ENCODE measurements around the gene RGS9.
"Not testable (repeated sequence)": the region's sequence is repeated elsewhere in the genome, so short reads cannot be mapped to it uniquely, and the experiment has no call there.

Gene RGS9

DNA sequence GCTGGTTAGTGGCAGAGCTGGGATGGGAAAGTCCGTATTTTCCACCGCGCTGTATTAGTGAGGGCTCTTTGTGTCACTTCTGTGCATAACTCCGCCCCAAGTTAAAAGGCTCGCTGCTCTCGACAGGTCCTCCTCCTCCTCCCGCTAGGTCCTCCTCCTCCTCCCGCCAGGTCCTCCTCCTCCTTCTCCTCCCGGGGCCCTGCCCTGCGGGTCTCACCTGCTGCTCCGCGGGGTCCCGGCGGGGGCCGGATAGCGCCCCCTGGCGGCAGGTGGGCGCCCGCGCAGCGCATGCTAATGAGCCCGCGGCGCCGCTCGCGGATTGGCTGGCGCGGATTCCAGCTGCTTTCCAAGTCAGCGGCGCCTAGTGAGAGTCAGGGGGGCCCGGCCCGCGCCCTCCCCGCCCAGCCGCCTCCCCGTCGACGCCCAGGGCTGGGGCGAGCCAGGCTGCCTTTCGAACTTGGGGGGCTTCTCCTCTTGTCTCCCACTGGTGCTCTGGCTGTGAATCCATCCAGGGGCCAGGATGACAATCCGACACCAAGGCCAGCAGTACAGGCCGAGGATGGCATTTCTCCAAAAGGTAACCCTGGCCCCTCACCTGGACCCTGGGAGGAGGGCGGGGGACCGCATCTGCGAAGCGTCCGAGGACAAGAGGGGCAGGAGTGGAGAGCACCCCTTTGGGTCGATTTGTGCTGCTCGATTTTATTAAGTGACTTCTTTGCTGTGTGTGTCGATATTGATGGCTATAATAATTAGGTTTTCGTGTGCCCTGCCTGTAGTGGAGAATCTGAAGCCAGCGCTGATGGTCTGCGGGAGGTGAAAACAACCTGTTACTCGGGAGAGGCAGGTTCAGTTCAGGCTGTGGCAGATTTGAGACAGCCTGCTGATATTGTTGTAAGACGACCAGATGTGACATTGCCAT, at the start of gene RGS9:
Gene RGS9, plus strand, starts transcription at position 350 of the 919 bp plus-strand sequence. Its CDS starts 171 bp downstream, at position 521.
- H3K27ac ChIP-seq (ENCODE audit: low read length): no peak within 1 kb of the TSS
- H3K9me3 ChIP-seq (ENCODE audit: control insufficient read depth in 2 of 2, low read length in 2 of 2): no peaks in the 10 kb centered on the region
- no peaks in the 10 kb centered on the region for H3K36me3 ChIP-seq (ENCODE audit: control insufficient read depth in 2 of 2, insufficient read depth in 2 of 2, low read length in 2 of 2)
- peak within 1 kb of the TSS; percentile 78 to 79 for H3K9ac ChIP-seq (ENCODE audit: low read length in 2 of 2)
- peaks cover 0 to 4% of the 10 kb centered on the region in 2 donors for H3K27me3 ChIP-seq (ENCODE audit: control insufficient read depth in 1 of 2, insufficient read depth in 2 of 2, low read length in 2 of 2)
- peak within 1 kb of the TSS; percentile 81 to 83 for H3K4me3 ChIP-seq (ENCODE audit: low read length in 2 of 2)
- peaks cover 11% of the 10 kb centered on the region for H3K4me1 ChIP-seq (ENCODE audit: control insufficient read depth, insufficient read depth, low read length)

DNA sequence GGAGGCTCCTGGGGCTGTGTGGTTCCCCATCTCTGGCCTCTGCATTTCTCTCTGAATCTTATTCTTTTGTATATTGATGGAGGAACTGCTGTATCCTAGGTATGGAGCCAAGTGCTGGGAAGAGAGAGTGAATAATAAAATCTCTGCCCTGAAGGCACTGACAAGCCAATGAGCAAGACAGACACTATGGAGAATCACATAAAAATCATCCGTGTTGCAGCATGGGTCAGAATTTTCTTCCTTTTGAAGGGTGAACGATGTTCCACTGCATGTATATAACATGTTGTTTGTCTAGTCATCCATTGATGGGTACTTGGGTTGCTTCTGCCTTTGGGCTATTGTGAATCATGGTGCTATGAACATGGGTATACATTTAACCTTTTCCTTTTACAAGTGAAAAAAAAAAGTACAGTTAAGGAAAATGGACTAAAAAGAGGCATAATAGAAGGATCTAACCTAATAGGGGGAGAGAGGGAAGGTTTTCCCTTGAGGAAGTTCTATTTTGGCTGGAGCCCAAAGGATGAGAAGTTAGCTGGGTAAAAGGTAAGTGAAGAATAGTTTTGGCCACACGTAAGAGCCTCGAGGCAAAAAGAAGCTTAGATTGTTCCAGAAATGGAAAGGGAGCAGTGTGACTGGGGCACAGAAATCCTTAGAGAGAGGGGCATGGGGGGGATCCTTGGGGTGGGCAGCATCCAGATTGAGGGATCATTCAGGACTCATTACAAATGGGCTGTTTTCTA, 48.4 kb upstream of the RGS9 start:
- Histone ChIP-seq H3K27me3 (ENCODE audit: control insufficient read depth in 1 of 2, insufficient read depth in 2 of 2, low read length in 2 of 2) (no peaks in the 10 kb centered on the region), H3K9me3 (ENCODE audit: control insufficient read depth in 2 of 2, low read length in 2 of 2) (no peaks in the 10 kb centered on the region), H3K4me3 (ENCODE audit: low read length in 2 of 2) (no peak overlapping the region), H3K4me1 (ENCODE audit: control insufficient read depth, insufficient read depth, low read length) (no peaks in the 10 kb centered on the region), H3K9ac (ENCODE audit: low read length in 2 of 2) (no peak overlapping the region), H3K36me3 (ENCODE audit: control insufficient read depth in 2 of 2, insufficient read depth in 2 of 2, low read length in 2 of 2) (no peaks in the 10 kb centered on the region), H3K27ac (ENCODE audit: low read length) (no peak overlapping the region)

DNA sequence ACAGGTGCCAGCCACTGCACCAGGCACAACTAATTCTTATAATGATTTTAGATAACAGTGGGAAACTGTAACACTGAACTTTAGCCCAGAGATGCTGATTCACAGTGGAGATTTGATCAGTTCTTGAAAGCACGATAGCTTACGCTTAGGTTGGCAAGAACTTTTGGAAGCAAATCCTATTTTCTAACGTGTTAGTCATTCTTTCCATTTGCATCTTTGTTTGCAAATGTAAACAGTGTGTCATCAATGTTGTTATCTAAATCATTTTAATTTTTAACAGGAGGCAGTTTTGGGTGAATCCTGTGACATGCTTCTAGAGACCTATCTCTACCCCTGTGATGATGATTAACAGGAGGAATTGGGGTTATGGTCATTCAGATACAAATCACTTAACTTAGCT, 44.9 kb upstream of the RGS9 start:
- Histone ChIP-seq H3K9ac (ENCODE audit: low read length in 2 of 2) (no peak overlapping the region), H3K4me3 (ENCODE audit: low read length in 2 of 2) (no peak overlapping the region), H3K36me3 (ENCODE audit: control insufficient read depth in 2 of 2, insufficient read depth in 2 of 2, low read length in 2 of 2) (no peaks in the 10 kb centered on the region), H3K27me3 (ENCODE audit: control insufficient read depth in 1 of 2, insufficient read depth in 2 of 2, low read length in 2 of 2) (no peaks in the 10 kb centered on the region), H3K4me1 (ENCODE audit: control insufficient read depth, insufficient read depth, low read length) (no peaks in the 10 kb centered on the region), H3K9me3 (ENCODE audit: control insufficient read depth in 2 of 2, low read length in 2 of 2) (no peaks in the 10 kb centered on the region), H3K27ac (ENCODE audit: low read length) (no peak overlapping the region)

DNA sequence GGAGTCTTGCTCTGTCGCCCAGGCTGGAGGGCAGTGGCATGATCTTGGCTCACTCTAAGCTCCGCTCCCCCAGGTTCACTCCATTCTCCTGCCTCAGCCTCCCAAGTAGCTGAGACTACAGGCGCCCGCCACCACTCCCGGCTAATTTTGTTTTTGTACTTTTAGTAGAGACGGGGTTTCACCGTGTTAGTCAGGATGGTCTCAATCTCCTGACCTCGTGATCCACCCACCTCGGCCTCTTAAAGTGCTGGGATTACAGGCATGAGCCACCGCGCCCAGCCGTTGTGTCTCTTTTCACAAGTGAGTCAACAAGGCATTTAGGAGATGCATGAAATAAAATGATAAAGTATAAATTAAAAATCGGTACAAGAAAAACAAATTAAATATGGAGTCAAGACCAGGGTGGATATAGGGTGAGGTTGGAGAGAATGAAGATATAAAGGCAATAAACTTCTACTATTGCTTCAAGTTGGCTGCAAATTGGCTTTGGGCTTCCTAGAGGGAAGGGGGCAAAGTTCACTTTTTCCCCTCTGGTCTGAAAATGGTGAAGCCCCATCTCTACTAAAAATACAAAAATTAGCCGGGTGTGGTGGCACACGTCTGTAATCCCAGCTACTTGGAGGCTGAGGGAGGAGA, 44.3 kb upstream of the RGS9 start:
- H3K9ac ChIP-seq (ENCODE audit: low read length in 2 of 2); H3K27ac ChIP-seq (ENCODE audit: low read length); H3K4me1 ChIP-seq (ENCODE audit: control insufficient read depth, insufficient read depth, low read length); H3K27me3 ChIP-seq (ENCODE audit: control insufficient read depth in 1 of 2, insufficient read depth in 2 of 2, low read length in 2 of 2); H3K4me3 ChIP-seq (ENCODE audit: low read length in 2 of 2); H3K36me3 ChIP-seq (ENCODE audit: control insufficient read depth in 2 of 2, insufficient read depth in 2 of 2, low read length in 2 of 2); H3K9me3 ChIP-seq (ENCODE audit: control insufficient read depth in 2 of 2, low read length in 2 of 2): not testable (repeated sequence)

DNA sequence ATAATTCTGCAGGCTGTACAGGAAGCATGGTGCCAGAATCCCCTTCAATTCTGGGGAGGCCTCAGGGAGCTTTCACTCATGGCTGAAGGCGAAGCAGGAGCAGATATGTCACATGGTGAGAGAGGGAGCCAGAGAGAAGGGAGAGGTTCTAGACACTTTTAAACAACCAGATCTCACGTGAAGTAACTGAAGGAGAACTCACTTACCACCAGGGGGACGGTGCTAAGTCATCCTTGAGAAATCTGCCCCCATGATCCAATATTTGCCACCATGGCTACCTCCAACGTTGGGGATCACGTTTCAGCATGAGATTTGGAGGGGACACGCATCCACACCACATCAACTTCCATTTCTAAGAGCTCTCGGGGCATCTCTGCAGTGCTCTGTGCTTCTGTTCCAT, 43.2 kb upstream of the RGS9 start:
- no peaks in the 10 kb centered on the region for H3K36me3 ChIP-seq (ENCODE audit: control insufficient read depth in 2 of 2, insufficient read depth in 2 of 2, low read length in 2 of 2)
- no peak overlapping the region for H3K27ac ChIP-seq (ENCODE audit: low read length)
- no peaks in the 10 kb centered on the region for H3K9me3 ChIP-seq (ENCODE audit: control insufficient read depth in 2 of 2, low read length in 2 of 2)
- H3K27me3 ChIP-seq (ENCODE audit: control insufficient read depth in 1 of 2, insufficient read depth in 2 of 2, low read length in 2 of 2): no peaks in the 10 kb centered on the region
- H3K9ac ChIP-seq (ENCODE audit: low read length in 2 of 2): no peak overlapping the region
- no peak overlapping the region for H3K4me3 ChIP-seq (ENCODE audit: low read length in 2 of 2)
- no peaks in the 10 kb centered on the region for H3K4me1 ChIP-seq (ENCODE audit: control insufficient read depth, insufficient read depth, low read length)

DNA sequence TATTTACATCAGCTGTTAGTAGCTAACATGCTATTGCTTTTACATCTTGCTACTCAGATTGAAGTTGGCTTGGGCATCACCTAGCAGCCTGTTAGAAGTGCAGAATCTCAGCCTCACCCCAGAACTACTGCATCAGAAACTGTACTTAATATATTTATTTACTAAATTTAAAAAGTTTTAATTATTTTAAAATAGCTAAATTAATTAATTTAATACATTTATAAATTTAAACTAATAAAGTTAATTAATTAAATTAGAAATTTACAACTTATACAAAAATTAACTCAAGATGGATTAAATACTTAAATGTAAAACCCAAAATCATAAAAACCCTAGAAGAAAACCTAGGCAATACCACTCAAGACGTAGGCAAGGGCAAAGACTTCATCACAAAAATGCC, 41.7 kb upstream of the RGS9 start:
- peaks cover 5% of the 10 kb centered on the region for H3K4me1 ChIP-seq (ENCODE audit: control insufficient read depth, insufficient read depth, low read length)
- H3K36me3 ChIP-seq (ENCODE audit: control insufficient read depth in 2 of 2, insufficient read depth in 2 of 2, low read length in 2 of 2): no peaks in the 10 kb centered on the region
- no peak overlapping the region for H3K4me3 ChIP-seq (ENCODE audit: low read length in 2 of 2)
- no peaks in the 10 kb centered on the region for H3K9me3 ChIP-seq (ENCODE audit: control insufficient read depth in 2 of 2, low read length in 2 of 2)
- no peaks in the 10 kb centered on the region for H3K27me3 ChIP-seq (ENCODE audit: control insufficient read depth in 1 of 2, insufficient read depth in 2 of 2, low read length in 2 of 2)
- no peak overlapping the region for H3K9ac ChIP-seq (ENCODE audit: low read length in 2 of 2)
- no peak overlapping the region for H3K27ac ChIP-seq (ENCODE audit: low read length)

DNA sequence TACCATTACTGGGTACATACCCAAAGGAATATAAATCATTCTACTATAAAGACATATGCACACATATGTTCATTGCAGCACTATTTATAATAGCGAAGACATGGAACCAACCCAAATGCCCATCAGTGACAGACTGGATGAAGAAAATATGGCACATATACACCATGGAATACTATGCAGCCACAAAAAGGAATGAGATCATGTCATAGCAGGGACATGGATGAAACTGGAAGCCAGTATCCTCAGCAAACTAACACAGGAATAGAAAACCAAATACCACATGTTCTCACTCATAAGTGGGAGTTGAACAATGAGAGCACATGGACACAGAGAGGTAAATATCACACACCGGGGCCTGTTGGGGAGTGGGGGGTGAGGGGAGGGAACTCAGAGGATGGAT, 40.8 kb upstream of the RGS9 start:
- H3K4me1 ChIP-seq (ENCODE audit: control insufficient read depth, insufficient read depth, low read length): peaks cover 13% of the 10 kb centered on the region
- not testable (repeated sequence) for H3K27me3 ChIP-seq (ENCODE audit: control insufficient read depth in 1 of 2, insufficient read depth in 2 of 2, low read length in 2 of 2); H3K27ac ChIP-seq (ENCODE audit: low read length); H3K9me3 ChIP-seq (ENCODE audit: control insufficient read depth in 2 of 2, low read length in 2 of 2); H3K9ac ChIP-seq (ENCODE audit: low read length in 2 of 2); H3K4me3 ChIP-seq (ENCODE audit: low read length in 2 of 2); H3K36me3 ChIP-seq (ENCODE audit: control insufficient read depth in 2 of 2, insufficient read depth in 2 of 2, low read length in 2 of 2)

DNA sequence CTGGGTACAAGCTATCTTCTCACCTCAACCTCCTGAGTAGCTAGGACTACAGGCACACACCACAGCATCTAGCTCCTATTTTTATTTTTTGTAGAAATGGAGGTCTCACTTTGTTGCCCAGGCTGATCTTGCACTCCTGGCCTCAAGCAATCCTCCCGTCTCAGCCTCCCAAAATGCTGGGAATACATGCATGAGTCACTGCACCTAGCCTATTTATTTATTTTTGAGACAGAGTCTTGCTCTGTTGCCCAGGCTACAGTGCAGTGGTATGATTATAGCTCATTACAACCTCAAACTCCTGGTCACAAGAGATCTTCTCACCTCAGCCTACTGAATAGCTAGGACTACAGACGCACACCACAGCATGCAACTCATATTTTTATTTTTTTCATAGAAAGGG, 40.1 kb upstream of the RGS9 start:
- Histone ChIP-seq H3K36me3 (ENCODE audit: control insufficient read depth in 2 of 2, insufficient read depth in 2 of 2, low read length in 2 of 2) (no peaks in the 10 kb centered on the region), H3K9me3 (ENCODE audit: control insufficient read depth in 2 of 2, low read length in 2 of 2) (no peaks in the 10 kb centered on the region), H3K4me3 (ENCODE audit: low read length in 2 of 2) (no peak overlapping the region), H3K27ac (ENCODE audit: low read length) (no peak overlapping the region), H3K27me3 (ENCODE audit: control insufficient read depth in 1 of 2, insufficient read depth in 2 of 2, low read length in 2 of 2) (no peaks in the 10 kb centered on the region), H3K4me1 (ENCODE audit: control insufficient read depth, insufficient read depth, low read length) (peaks cover 15% of the 10 kb centered on the region), H3K9ac (ENCODE audit: low read length in 2 of 2) (no peak overlapping the region)

DNA sequence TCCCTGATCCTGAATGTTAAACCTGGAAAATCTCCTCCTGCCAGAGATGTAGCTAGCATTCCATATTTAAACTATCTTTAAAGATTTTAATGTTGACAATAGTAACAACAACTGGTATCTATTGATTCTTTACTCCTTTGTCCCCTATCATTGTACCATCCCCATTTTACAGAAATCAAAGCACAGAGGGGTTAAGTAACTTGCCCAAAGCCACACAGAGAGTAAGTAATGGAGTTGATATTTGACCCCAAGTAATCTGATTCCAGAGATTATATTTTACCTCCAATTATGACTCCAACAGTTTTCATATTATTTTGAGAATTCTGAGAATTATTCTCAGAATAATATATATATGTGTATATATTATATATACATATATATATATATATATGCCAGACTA, 37.7 kb upstream of the RGS9 start:
- H3K4me1 ChIP-seq (ENCODE audit: control insufficient read depth, insufficient read depth, low read length): peaks cover 18% of the 10 kb centered on the region
- H3K4me3 ChIP-seq (ENCODE audit: low read length in 2 of 2): no peak overlapping the region
- no peak overlapping the region for H3K27ac ChIP-seq (ENCODE audit: low read length)

DNA sequence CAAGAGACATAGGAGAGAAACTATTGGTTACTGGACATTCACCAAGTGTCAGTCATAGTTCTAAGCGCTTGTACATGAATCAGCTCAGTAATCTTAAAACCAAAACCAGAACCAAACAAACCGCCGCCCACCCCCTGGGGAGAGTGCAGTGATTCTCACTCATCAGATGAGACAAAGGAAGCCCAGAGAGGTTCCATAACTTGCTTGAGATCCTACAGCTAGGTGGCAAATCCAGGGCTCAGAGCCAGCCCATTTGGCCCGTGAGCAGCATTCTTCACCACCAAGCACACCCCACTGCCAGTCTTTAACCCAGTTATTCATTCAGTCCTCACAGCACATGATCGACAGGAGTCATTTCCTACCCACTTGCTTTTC, 37.2 kb upstream of the RGS9 start:
- Histone ChIP-seq H3K9ac (ENCODE audit: low read length in 2 of 2) (peak overlapping the region; percentile 67 to 82), H3K4me1 (ENCODE audit: control insufficient read depth, insufficient read depth, low read length) (peaks cover 22% of the 10 kb centered on the region), H3K27ac (ENCODE audit: low read length) (no peak overlapping the region), H3K4me3 (ENCODE audit: low read length in 2 of 2) (peak overlapping the region; percentile 62 to 86), H3K36me3 (ENCODE audit: control insufficient read depth in 2 of 2, insufficient read depth in 2 of 2, low read length in 2 of 2) (no peaks in the 10 kb centered on the region), H3K27me3 (ENCODE audit: control insufficient read depth in 1 of 2, insufficient read depth in 2 of 2, low read length in 2 of 2) (no peaks in the 10 kb centered on the region), H3K9me3 (ENCODE audit: control insufficient read depth in 2 of 2, low read length in 2 of 2) (no peaks in the 10 kb centered on the region)

More for the DNA sequence above, 37.7 kb upstream of the RGS9 start:
- no peaks in the 10 kb centered on the region for H3K9me3 ChIP-seq (ENCODE audit: control insufficient read depth in 2 of 2, low read length in 2 of 2)
- H3K27me3 ChIP-seq (ENCODE audit: control insufficient read depth in 1 of 2, insufficient read depth in 2 of 2, low read length in 2 of 2): no peaks in the 10 kb centered on the region
- H3K36me3 ChIP-seq (ENCODE audit: control insufficient read depth in 2 of 2, insufficient read depth in 2 of 2, low read length in 2 of 2): no peaks in the 10 kb centered on the region
- H3K9ac ChIP-seq (ENCODE audit: low read length in 2 of 2): no peak overlapping the region

All from stomach smooth muscle (tissue), 2 donors.